GM12878 (cell line): ENCODE measurements around the gene ZNF616. TPM values are rescaled to one million over a fixed set of nuclear protein-coding genes. Genes with fewer than 3 reads are reported as not detected.

Experiments
- ATAC-seq: fragments of 200-7000 bp; cut with Tn5 transposase; 3 replicates; pipeline ENCODE4 v1.9.1; 2020; ENCODE audit warnings: mild to moderate bottlenecking, moderate library complexity
- BruUV-seq: library from RNA; stranded (reverse); fragments of 400-500 nt; replicated peaks from 2 replicates; lab custom pipeline; 2021; lab: Mats Ljungman, UMichigan
- CTCF ChIA-PET: fragments of 300-600 bp; sonication (Branson Sonifier 250); formaldehyde crosslinking; extraction: SDS; loops from one replicate; lab custom pipeline; 2021; ENCODE audit warnings: inconsistent platforms; lab: Yijun Ruan, JAX
- POLR2A ChIA-PET: fragments of 350-600 bp; formaldehyde crosslinking; extraction: SDS; loops from one replicate; lab custom pipeline; 2021; ENCODE audit warnings: inconsistent platforms; lab: Charles Lee
- RAD21 ChIA-PET: fragments of 300-600 bp; sonication (Branson Sonifier 250); formaldehyde crosslinking; loops from one replicate; lab custom pipeline; 2023; ENCODE audit warnings: antibody characterized with exemption; ENCODE audit not compliant: unreplicated experiment; lab: Charles Lee
- SMC1A ChIA-PET: fragments of 300-600 bp; sonication (Branson Sonifier 250); formaldehyde crosslinking; loops from one replicate; lab custom pipeline; 2023; ENCODE audit not compliant: unreplicated experiment, uncharacterized antibody; lab: Charles Lee
- DNase-seq: peaks from one replicate; pipeline ENCODE4 v3.0.0-alpha.2; 2011; ENCODE audit warnings: low read depth, low spot score
- FAIRE-seq: peaks from 3 replicates; lab custom pipeline; 2011; peaks lifted over from hg19 to GRCh38; lab: Jason Lieb, UNC
- H2AFZ ChIP-seq: 2 replicates; pipeline ENCODE4 v1.6.0; 2011; ENCODE audit warnings: low read depth, low read length, control low read depth; ENCODE audit not compliant: control insufficient read depth
- H3K27ac ChIP-seq: 2 replicates; pipeline ENCODE4 v1.5.1; 2011; ENCODE audit warnings: control low read depth; ENCODE audit not compliant: control insufficient read depth, insufficient read depth
- H3K27me3 ChIP-seq, 2 experiments: replicated peaks in 1 of 2; 2 replicates each; pipeline versions ENCODE4 v1.6.0 to v1.6.1; 2011; ENCODE audit warnings: low read length in 1 of 2; ENCODE audit not compliant: control insufficient read depth in 2 of 2, insufficient read depth in 2 of 2
- H3K36me3 ChIP-seq, 2 experiments: 2 replicates each; pipeline ENCODE4 v1.5.1; 2011; ENCODE audit warnings: low read length in 1 of 2; ENCODE audit not compliant: control insufficient read depth in 2 of 2, insufficient read depth in 2 of 2
- H3K4me1 ChIP-seq: 2 replicates; pipeline ENCODE4 v1.6.1; 2011; ENCODE audit warnings: mild to moderate bottlenecking, low read length, moderate library complexity, mixed read lengths; ENCODE audit not compliant: control insufficient read depth, insufficient read depth
- H3K4me2 ChIP-seq: 2 replicates; pipeline ENCODE4 v1.6.0; 2011; ENCODE audit warnings: control low read depth; ENCODE audit not compliant: control insufficient read depth, insufficient read depth
- H3K4me3 ChIP-seq: fragments of 200-600 bp; sonication (generic); 2 replicates; pipeline ENCODE4 v1.5.1; 2016
- H3K79me2 ChIP-seq: 2 replicates; pipeline ENCODE4 v1.6.0; 2011; ENCODE audit warnings: low read length; ENCODE audit not compliant: control insufficient read depth, insufficient read depth
- H3K9ac ChIP-seq: 2 replicates; pipeline ENCODE4 v1.8.0; 2011; ENCODE audit warnings: low read length, control low read depth, mixed read lengths; ENCODE audit not compliant: control insufficient read depth, insufficient read depth
- H3K9me3 ChIP-seq: replicated peaks from 3 replicates; pipeline ENCODE4 v1.5.1; 2011; ENCODE audit warnings: mild to moderate bottlenecking, low read length; ENCODE audit not compliant: control insufficient read depth, insufficient read depth
- H4K20me1 ChIP-seq: 2 replicates; pipeline ENCODE4 v1.6.0; 2011; ENCODE audit not compliant: control insufficient read depth, insufficient read depth
- BHLHE40 ChIP-seq, 2 experiments: fragments of 450-650 bp in 1 of 2; IDR thresholded peaks; 2 replicates each; pipeline ENCODE4 v1.6.1; 2011 to 2017; ENCODE audit warnings: low read depth in 2 of 2, borderline replicate concordance in 1 of 2, improper control_type of control experiment in 1 of 2, low read length in 1 of 2, mild to moderate bottlenecking in 1 of 2
- FOS ChIP-seq: IDR thresholded peaks from 3 replicates; pipeline ENCODE4 v1.6.1; 2011; ENCODE audit warnings: borderline replicate concordance; ENCODE audit not compliant: insufficient read length; ENCODE audit errors: extremely low read depth
- IKZF1 ChIP-seq: fragments of 450-650 bp; conservative IDR thresholded peaks from 2 replicates; pipeline ENCODE4 v1.6.1; 2017; ENCODE audit warnings: antibody characterized with exemption, mild to moderate bottlenecking
- JUNB ChIP-seq: IDR thresholded peaks from 2 replicates; pipeline ENCODE4 v1.6.1; 2016; ENCODE audit warnings: antibody characterized with exemption, mild to moderate bottlenecking
- NR2F1 ChIP-seq: fragments of 450-650 bp; conservative IDR thresholded peaks from 2 replicates; pipeline ENCODE4 v1.6.1; 2017; ENCODE audit warnings: mild to moderate bottlenecking
- ZBTB4 ChIP-seq: fragments of 450-650 bp; formaldehyde crosslinking; IDR thresholded peaks from 2 replicates; pipeline ENCODE4 v1.4.0; 2022; ENCODE audit warnings: mild to moderate bottlenecking, moderate library complexity
- ZNF592 ChIP-seq: fragments of 450-650 bp; IDR thresholded peaks from 2 replicates; pipeline ENCODE4 v1.6.1; 2017; ENCODE audit warnings: mild to moderate bottlenecking, moderate library complexity
- WGBS: methylation state at CpG from one replicate; pipeline ENCODE4 v1.1.6; 2016; ENCODE audit warnings: low lambda C conversion rate; ENCODE audit not compliant: insufficient replicate concordance, insufficient coverage; ENCODE audit errors: missing lambda C conversion rate; 5-methylcytosine and 5-hydroxymethylcytosine counted together
- in situ Hi-C: fragments of 300-500 bp; cut with MboI; formaldehyde crosslinking; loops from 9 replicates; pipeline ENCODE4 v1.14.3; 2018; ENCODE audit warnings: mixed read lengths
- intact Hi-C: fragments of 100-400 bp; cut with micrococcal nuclease; formaldehyde crosslinking; loops from one replicate; pipeline ENCODE4 v1.14.2; 2022; ENCODE audit not compliant: unreplicated experiment
- polyA plus RNA-seq, 11 experiments: library from polyadenylated mRNA; depleted of rRNA in 4 of 11; unstranded in 6 of 11; stranded (reverse) in 5 of 11; fragments of >200 nt; fragmentation: Nextera tagmentation in 4 of 11; fragmentation: Illumina TruSeq in 1 of 11; extraction: Ambion mirVana in 4 of 11; extraction: Trizol in 1 of 11; gene quantifications; 1 replicate in 1 of 11; 2 replicates in 10 of 11; pipeline versions ENCODE4 v1.2.1 to v1.2.3, GENCODE V29; 2011 to 2016; ENCODE audit warnings: inconsistent platforms in 2 of 11, missing spikeins in 2 of 11, low read depth in 1 of 11
- total RNA-seq, 4 experiments: library from RNA; depleted of rRNA in 3 of 4; stranded (reverse); fragments of >200 nt in 3 of 4; fragmentation: Illumina TruSeq in 1 of 4; extraction: Trizol in 1 of 4; gene quantifications; 2 replicates each; pipeline versions ENCODE4 v1.2.1 to v1.2.3, GENCODE V29; 2013 to 2021
- TF ChIP-seq, protein P1 (sequence below): fragments of 450-650 bp; conservative IDR thresholded peaks from 2 replicates; pipeline ENCODE4 v1.6.1; 2017; ENCODE audit warnings: mild to moderate bottlenecking, moderate library complexity

The ZNF616 gene
- total and polyA plus RNA-seq, 10 of the 15 experiments (the other 5 are each of a cell fraction or from before 2014, with no cell fraction given): 1.1 to 5.9 (median 3.8) TPM

DNA sequence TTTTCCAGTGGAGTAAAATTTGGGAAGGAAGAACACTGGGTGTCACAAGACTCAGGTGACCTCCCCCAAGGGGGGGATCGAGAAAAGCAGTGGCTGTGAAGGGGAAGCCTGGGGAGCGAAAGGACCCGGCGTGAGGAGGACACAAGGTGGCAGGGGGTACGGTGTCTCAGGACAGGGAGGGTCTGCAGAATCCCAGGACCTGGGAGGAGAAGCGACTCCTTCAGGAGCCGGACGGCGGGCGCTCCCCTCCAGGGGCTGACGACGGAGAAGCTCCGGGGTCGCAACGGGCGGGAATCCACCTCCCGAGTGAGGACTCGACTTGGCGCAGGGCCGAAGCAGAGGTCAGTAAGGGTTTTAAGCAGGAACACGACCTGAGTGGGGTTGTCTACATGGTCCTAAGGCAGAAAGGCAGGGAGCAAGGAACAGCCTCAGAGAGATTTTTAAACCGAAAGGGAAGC is 31.2 kb upstream of the ZNF616 start:
- ChIA-PET CTCF (interaction anchor here (1.9 kb wide), 1 partner anchor 67 kb away, joined by 8 read pairs; no protein-coding TSS in a partner anchor), POLR2A (interaction anchor here (0.5 to 2.6 kb wide), 4 partner anchors 18 to 166 kb away, joined by 3 to 10 read pairs (median 3); partner anchors contain the start of gene PPP2R1A), SMC1A (interaction anchor here (0.5 to 1.5 kb wide), 3 partner anchors 19 to 532 kb away, joined by 3 to 4 read pairs (median 4); partner anchors contain the start of gene PPP2R1A), RAD21 (interaction anchor here (0.7 to 1.7 kb wide), 2 partner anchors 19 to 33 kb away, joined by 4 to 7 read pairs; partner anchors contain the start of gene PPP2R1A)
- ATAC-seq (peak; percentile 62), DNase-seq (no peak), FAIRE-seq (peak; percentile 7)
- Histone ChIP-seq H3K79me2 (peaks cover 3% of the 10 kb centered on the region; the same call in 1 of the 2 replicates), H3K36me3 (no peaks in the 10 kb centered on the region; a peak in 1 of 4 replicates), H3K27ac (peak overlapping the region; percentile 59), H3K27me3 (no peaks in the 10 kb centered on the region), H2AFZ (peak overlapping the region; percentile 88), H4K20me1 (no peaks in the 10 kb centered on the region), H3K9ac (peak overlapping the region; percentile 81), H3K4me1 (peaks cover 4% of the 10 kb centered on the region), H3K4me2 (peak overlapping the region; percentile 93), H3K9me3 (peaks cover 14% of the 10 kb centered on the region; the same call in 2 of the 3 replicates), H3K4me3 (peak overlapping the region; percentile 92)
- TSS peak; percentile 78 for BruUV-seq
- in situ Hi-C loops (no loop called here), intact Hi-C loops (no loop called here)
- TF ChIP-seq JUNB (no peak), ZNF592 (no peak), IKZF1 (peak; percentile 26; the same call in 1 of the 2 replicates), ZBTB4 (CRISPR knock-in tag) (no peak), FOS (no peak), NR2F1 (0 out of 2 replicates have a peak, but pooled peaks have one; percentile 4), BHLHE40 (IDR thresholded peaks at IDR 0.05; ENCODE audit: borderline replicate concordance in 1 of 2, low read depth in 2 of 2, low read length in 1 of 2) (no peak)
- TF ChIP-seq, protein P1, sequence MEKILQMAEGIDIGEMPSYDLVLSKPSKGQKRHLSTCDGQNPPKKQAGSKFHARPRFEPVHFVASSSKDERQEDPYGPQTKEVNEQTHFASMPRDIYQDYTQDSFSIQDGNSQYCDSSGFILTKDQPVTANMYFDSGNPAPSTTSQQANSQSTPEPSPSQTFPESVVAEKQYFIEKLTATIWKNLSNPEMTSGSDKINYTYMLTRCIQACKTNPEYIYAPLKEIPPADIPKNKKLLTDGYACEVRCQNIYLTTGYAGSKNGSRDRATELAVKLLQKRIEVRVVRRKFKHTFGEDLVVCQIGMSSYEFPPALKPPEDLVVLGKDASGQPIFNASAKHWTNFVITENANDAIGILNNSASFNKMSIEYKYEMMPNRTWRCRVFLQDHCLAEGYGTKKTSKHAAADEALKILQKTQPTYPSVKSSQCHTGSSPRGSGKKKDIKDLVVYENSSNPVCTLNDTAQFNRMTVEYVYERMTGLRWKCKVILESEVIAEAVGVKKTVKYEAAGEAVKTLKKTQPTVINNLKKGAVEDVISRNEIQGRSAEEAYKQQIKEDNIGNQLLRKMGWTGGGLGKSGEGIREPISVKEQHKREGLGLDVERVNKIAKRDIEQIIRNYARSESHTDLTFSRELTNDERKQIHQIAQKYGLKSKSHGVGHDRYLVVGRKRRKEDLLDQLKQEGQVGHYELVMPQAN: 0 out of 2 replicates have a peak, but pooled peaks have one; percentile 59
- WGBS: under 1% methylated on average over 22 of the region's 22 CpGs
